HG03108 (cell line): ENCODE results near the gene MTUS2.

ENCODE experiments used
- ATAC-seq: cut with Tn5 transposase; IDR thresholded peaks from one replicate; pipeline ENCODE4 v1.9.1; 2021; ENCODE audit warnings: moderate library complexity; ENCODE audit not compliant: unreplicated experiment

The MTUS2 gene

DNA sequence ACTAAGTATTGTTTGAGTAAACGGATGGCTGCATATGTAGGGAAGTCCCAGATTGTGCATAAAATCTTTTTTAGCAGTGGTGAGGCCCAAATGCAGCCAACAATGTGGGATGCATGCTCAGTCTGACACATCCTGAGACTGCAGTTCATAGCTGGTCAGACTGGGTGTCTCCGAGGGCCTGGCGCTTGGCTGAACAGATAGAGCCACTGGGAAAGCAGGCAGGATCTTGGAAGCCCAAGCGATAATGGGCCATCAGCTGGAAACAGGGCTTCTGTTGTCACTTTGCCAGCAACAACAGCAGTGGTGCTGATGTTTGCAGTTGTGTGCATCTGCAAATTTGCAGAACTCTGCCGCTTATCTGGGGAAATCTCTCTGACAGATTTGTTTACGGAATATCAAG lies 36.1 kb downstream of the MTUS2 start:
- no peak for ATAC-seq

DNA sequence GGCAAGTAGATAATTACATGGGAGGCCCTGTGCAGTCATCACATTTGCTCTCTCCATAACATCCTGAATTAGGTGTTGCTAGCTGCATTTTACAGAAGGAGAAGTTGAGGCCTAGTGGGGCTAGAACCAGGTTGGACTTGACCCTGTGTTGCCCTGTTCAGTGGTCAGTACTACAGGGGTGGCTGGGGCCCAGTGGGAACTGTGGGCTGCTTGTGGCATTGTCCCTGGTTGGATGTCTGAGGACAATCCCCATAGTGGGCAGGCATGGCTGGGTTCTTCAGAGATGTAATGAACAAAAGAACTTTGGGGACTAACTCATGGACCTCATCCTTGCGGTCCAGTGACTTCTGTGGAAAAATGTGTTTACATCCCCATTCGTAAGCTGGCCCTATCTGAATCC lies 38.9 kb downstream of the MTUS2 start:
- ATAC-seq: no peak

DNA sequence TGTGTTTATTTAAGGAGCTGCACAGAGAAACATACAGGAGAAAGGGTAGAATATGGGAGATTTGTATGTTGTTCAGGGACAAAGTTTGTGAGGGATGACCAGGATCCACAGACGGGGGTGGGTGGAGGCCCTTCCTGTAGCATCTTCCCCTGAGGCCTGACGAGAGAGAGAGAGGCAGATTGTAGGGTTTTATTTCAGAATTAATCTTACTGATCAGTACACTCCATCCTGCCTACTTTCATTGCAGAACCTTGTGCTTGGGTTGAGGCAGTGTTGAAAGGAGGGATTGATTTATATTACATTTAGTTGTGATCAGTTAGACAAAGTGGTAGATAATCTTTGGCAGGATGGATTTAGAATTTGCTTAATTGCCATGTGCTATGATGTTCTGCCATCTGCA lies 39.6 kb downstream of the MTUS2 start:
- no peak for ATAC-seq

DNA sequence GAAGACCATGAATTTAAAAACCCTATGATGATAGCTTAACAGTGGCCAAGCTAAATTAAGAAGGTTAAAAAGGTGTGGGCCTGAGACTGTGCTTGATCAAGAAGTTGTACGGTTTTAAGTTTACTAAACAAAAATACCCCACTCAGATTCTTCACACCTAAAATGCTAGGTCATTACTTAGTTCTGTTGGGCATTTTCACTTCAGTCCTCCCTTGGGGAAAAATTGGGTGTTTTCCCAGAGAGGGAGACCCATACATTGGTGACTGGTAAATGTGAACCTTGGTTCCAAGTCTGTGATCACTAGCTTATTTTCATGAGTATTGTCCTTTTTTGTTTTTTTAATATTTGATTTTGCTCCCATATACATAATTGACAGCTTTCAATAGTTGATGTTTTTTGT lies 44.4 kb downstream of the MTUS2 start:
- ATAC-seq: no peak

DNA sequence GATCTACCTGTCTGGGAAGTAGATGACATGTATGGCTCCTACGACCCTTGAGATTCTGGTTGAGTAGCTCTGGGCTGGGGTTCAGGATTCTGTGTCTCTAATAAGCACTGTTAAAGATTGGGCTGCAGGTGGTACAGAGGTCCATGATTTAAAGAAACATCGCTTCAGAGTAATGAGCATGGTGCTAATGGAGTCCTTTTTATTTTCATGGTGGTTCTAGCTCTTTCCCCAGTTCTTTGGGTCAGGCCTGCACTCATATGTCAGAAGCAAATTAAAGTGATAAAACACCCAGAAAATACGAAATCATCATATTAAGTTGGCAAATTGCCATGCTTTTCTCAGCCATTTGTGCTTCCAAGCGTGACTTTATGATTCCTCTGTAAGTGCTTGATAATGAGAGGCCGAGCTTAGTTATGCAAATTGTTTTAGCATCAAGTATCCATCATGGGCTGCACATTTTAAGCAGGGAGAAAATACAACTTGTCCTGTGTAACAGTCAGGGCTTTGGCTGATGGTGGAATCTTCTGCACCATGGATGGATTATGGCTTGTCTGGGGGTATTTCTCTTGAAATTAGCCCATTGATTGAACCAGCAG lies 45.1 kb downstream of the MTUS2 start:
- no peak for ATAC-seq

GRCh38 chr13:28865951-28866350 lies 45.8 kb downstream of the MTUS2 start:
- ATAC-seq: no peak

- ATAC-seq: no peak
These were observed 46.8 kb downstream of the MTUS2 start for GRCh38 chr13:28866932-28867331.

DNA sequence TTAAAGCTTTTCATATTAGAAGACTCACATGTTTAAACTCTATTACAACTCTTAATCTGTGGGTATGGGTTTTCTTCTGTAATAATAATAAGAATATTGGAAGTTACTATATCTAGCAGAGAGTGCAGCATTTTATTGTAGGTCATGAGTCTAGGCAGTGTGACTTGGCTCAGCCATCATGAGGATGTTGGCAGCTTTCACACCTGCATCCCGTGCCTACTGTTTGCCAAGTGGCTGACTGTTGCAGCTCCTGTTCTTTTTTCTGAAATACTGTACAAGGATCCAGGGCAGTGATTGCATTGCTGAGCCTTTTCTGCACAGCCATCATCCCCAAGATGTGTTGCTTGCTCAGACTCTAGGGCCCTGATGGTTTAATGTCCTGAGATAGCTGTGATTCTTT lies 47.4 kb downstream of the MTUS2 start:
- no peak for ATAC-seq

- ATAC-seq: no peak
These were observed 52.5 kb downstream of the MTUS2 start for GRCh38 chr13:28872427-28873176.

GRCh38 chr13:28875846-28876615 lies 55.9 kb downstream of the MTUS2 start:
- no peak for ATAC-seq

GRCh38 chr13:28877408-28877807 lies 57.3 kb downstream of the MTUS2 start:
- no peak for ATAC-seq

DNA sequence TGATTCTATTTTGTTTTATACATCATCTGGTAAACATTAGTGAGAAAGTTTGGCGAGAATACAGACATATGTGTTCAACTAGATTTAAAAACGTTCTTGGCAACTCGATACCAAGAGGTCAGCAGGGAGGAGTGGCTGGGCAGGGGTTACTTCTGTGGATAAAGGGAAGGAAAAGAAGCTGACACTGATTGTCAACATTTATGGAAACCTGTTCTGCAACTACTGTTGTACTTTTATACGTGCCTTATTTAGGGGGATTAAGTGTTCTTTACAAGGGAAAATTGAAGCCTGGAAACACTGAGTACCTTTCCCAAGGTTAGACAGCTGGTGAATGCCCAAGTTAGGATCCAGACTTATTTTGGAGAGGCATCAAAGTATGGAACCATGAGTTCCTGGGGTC lies 65.0 kb downstream of the MTUS2 start:
- ATAC-seq: no peak

- no peak for ATAC-seq
These were observed 69.1 kb downstream of the MTUS2 start for GRCh38 chr13:28889086-28889732.

DNA sequence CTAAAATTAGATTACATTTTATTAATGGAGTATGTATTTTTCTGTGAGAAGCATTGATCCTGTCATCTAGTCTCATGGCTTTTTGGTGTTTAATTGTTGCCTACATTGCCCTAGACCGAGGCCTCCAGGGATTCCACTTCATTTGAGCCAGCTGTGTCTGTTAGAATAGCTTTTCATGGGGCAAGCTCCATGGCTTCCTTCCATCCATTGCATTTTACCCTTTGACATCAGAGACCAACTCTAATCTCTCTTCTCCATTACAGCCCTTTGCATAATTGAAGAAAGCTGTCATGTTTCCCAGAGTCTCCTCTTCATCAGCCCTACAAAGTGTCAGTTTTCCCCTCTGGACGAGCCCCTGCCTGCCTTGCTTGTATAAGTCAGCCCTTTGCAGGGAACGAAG lies 70.6 kb downstream of the MTUS2 start:
- ATAC-seq: no peak

GRCh38 chr13:28918030-28918429 lies 97.9 kb downstream of the MTUS2 start:
- no peak for ATAC-seq

DNA sequence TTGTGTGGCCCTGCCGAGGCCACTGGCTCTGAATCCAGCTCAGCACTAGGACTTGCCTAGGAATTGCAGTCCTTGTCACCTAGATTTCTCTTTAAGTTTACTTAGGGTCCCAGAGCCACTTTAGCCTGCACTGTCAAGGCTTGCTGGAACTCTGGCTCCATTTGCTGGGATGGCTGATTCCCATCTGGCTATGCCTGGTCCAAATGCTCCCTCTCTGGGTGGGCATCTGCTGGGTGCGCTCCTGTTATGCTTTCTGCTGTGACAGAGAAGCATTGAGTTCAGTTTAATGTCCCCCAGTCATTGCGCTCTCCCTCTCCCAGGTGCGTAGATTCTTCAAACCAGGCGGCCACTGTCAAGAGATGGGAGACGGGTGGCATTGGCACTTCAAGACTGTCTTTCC lies 102.2 kb downstream of the MTUS2 start:
- no peak for ATAC-seq

- ATAC-seq: no peak
These were observed 115.0 kb downstream of the MTUS2 start for GRCh38 chr13:28935104-28935503.

- no peak for ATAC-seq
These were observed 122.8 kb downstream of the MTUS2 start for GRCh38 chr13:28942906-28943305.

DNA sequence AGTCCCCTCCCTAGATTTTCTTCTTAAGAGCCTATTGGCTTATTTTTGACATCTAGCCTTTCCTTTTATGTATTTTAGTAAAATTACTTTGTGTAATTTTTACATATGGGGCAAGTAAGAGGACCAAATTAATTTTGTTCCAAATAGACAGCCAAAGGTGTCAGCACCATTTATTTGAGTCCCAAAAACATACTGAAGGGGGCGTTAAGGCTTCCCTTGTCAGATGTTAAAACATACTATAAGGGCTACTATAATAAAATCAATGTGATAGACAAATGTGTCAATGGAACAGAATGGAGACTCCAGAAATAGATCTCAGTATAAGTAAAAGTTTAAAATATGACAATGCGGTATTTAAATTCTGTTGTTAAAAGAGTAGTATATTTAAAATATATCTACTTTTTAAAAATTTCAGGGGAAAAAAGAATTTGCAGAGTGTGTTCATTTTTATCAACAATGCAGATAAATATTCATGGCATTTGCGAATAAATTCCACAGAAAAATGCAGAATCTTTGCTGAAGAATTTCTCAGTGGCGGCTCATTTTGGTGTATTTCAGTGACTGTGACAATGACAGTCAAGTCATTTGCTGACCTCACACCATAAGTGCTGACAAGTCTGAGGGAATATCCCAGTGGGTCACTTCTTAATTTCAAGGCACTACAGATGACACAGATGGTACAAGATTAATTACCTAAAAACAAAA lies 133.7 kb downstream of the MTUS2 start:
- ATAC-seq: no peak

DNA sequence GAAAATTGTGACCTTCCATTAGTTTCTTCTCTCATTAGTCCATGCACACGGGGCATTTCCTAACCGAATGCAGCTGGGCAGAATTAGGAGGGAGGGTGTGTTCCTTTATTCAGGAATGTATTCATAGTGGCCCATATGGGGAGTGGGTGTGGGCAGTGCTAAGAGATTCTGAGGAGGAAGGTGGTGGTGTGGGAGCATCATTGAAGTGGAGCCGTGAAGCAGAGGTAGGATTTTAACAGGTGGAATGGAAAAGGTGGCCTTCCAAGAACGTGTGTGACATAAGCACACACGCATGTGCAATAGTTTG lies 134.2 kb downstream of the MTUS2 start:
- no peak for ATAC-seq

DNA sequence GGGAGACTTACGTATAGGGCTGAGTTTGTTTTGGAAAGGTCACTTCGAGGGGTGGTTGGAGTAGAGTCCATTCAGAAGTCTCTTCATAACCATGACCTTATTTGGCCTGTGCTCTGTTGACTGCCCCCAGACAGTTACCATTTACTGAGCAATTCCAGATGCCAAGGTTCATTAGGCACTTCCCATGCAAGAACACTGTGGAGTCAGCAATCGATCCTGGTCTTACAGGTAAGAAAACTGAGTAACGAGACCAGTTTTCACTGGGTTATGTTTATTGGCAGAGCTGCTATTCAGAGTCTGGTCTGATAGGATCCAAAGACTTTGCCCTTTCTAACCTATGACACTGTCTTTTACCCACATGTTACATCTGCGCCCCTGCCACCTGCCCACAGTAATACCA lies 134.7 kb downstream of the MTUS2 start:
- ATAC-seq: no peak
